GM12872 (cell line): ENCODE measurements around the gene NPEPL1.

Experiments
- TF ChIP-seq, protein P1 (sequence below): IDR thresholded peaks from 3 replicates; pipeline ENCODE4 v1.5.1; 2011; ENCODE audit warnings: low read depth, mild to moderate bottlenecking, low read length, moderate library complexity; ENCODE audit not compliant: insufficient read depth

NPEPL1 gene

DNA sequence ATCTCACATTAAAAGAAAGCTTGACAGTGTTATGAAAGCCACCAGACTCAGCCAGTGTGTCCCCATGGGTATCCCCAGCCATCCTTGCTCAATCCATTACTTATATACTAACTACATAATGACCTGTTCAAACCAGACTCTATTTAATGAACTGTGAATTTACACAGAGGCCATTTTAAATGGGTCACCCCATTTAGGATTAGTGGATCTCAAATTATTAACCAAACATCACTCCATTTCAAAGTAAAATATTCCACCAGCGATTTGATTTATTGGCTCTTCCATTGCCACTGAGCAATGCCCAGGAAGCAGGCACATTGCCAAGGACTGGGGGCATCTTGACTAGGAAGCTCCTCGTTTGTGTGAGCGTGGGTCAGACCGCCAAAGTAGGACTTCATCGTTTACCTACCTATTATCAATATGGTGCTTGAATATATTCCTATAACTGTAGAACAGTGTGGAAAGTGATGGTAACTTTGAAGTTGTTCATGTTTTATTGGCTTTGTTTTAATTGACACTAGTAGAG, 15.5 kb upstream of the NPEPL1 start:
- TF ChIP-seq, protein P1, sequence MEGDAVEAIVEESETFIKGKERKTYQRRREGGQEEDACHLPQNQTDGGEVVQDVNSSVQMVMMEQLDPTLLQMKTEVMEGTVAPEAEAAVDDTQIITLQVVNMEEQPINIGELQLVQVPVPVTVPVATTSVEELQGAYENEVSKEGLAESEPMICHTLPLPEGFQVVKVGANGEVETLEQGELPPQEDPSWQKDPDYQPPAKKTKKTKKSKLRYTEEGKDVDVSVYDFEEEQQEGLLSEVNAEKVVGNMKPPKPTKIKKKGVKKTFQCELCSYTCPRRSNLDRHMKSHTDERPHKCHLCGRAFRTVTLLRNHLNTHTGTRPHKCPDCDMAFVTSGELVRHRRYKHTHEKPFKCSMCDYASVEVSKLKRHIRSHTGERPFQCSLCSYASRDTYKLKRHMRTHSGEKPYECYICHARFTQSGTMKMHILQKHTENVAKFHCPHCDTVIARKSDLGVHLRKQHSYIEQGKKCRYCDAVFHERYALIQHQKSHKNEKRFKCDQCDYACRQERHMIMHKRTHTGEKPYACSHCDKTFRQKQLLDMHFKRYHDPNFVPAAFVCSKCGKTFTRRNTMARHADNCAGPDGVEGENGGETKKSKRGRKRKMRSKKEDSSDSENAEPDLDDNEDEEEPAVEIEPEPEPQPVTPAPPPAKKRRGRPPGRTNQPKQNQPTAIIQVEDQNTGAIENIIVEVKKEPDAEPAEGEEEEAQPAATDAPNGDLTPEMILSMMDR = no peak

DNA sequence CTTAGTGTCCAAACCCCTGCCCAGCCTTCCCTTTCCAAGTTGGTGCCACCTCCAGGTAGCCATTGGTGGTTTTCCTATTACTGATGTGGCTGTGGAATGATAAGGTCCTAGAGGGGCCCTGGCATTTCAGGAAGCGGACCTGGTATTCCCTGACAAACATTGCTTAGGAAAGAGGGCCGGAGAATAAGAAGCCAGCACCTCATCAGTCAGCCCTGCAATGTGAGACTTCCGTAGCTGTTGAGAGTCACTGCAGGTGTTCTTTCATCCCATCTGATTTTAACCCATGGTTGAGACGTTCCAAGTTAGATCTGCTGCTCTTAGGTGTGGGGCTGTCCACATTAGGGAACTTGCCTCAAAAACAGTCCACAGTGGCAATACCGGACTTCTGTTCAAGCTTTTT, 14.8 kb upstream of the NPEPL1 start:
- TF ChIP-seq, protein P1 = no peak

- TF ChIP-seq, protein P1 = no peak
Observed at GRCh38 chr20:58678806-58679205, 13.8 kb upstream of the NPEPL1 start.

DNA sequence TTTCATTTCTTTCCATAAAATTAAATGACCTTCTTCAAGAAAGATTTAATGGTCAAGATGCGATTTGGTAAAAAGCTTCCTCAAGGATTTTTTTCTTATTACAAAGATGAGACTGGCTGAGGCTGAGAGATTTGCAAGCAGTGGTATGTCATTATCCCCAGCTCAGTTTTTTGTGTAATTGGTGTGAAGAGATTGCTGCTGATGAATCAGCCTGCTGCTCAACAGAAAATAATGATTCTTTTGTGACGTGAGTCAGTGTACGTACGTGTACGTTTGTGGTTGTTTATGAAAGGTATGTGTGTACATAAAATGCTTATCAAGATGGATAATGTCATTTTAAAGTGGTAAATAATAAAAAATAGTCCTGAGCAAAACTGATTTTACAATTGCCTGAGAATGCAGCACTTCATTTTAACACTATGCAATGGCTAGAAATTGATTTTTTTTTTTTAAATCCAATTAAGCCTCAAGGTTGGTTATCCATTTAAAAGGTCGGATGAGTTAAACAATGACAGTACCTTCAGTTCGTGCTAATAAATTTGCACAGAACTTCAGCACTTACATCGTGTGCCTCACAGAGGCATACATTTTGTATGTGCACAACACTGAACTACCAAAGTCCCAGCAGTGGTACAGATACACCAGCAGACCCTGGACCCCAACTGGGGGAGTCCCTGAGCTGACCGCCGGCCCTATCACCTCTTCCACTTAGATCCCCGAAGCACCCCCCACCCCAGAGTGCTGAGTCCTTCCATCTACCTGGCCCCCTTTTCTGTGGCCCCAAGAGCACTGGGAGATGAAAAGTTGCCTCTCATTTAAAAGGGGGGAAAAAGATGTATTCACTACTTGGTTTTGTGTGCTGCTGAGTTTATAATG, 9.7 kb upstream of the NPEPL1 start:
- TF ChIP-seq, protein P1 = no peak

GRCh38 chr20:58684291-58684690, 8.3 kb upstream of the NPEPL1 start:
- TF ChIP-seq, protein P1 = no peak

GRCh38 chr20:58685988-58686387, 6.6 kb upstream of the NPEPL1 start:
- TF ChIP-seq, protein P1 = no peak

- TF ChIP-seq, protein P1 = no peak
Observed at GRCh38 chr20:58688414-58688813, 4.2 kb upstream of the NPEPL1 start.
